DND-41 (cell line): ENCODE data around the gene MMP25.

Experiments used
- CTCF ChIP-seq: IDR thresholded peaks from 2 replicates; pipeline ENCODE4 v1.5.1; 2012; ENCODE audit warnings: borderline replicate concordance, low read length, moderate library complexity, mild to moderate bottlenecking; ENCODE audit not compliant: poor library complexity, severe bottlenecking; ENCODE audit errors: extremely low read depth
- EZH2 ChIP-seq: IDR thresholded peaks from 3 replicates; pipeline ENCODE4 v1.6.1; 2012; ENCODE audit warnings: borderline replicate concordance, low read depth, mild to moderate bottlenecking, moderate library complexity, low read length, inconsistent platforms; ENCODE audit not compliant: severe bottlenecking

- TF ChIP-seq CTCF = no peak
- TF ChIP-seq EZH2 = no peak
These were observed 52.4 kb downstream of the MMP25 start, which contains the start of gene ZSCAN10 for GRCh38 chr16:3098459-3099394.
